ENCODE results near the gene HOXC11.

Gene HOXC11

GRCh38 chr12:54009171-54010052, 36.5 kb downstream of the HOXC11 start:
- DNase-seq (ENCODE audit: low spot score), result no peak

DNA sequence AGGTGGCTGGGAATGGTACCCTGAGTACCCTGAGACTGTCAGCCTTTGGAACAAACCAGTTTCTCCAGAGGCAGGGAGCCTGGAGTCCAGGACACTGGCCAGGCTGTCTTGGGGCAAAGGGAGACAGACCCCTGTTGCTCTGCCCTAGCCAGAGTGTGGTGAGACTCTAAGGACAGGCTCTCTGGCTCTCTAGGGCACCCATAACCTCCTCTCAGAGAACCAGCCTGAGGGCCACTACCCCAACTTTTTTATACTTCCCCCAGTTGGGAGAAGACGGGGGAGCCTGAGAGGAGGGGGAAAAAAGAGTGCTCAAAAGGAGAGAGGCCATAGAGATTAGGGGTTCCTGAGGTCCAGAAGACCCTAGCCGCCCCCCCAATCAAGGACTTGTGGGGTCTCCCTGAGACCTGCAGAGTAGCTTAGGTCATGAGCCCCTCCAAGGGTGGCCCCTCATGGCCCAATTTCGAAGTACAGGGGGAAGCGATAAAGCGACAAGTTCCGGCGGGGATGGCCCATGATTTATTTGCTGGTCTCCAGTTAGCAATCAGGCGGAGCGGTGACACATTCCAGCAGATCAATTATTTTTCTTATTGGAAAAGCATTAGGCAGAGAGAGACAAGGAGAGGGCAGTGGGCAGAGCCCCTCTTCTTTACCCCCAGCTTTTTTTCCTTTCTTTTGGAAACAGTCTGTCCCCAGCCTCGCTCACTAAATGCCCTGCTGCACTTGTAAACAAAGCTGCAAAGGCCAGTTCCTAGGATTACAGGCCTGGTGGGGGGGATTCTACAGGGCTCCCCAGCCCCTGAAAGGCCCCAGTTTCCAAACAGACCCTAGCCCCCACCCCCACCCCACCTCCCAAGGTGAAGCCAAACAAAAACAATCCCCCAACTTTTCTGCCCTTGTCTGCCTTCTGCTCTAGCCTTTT, 37.4 kb downstream of the HOXC11 start:
- no peak for DNase-seq (ENCODE audit: low spot score)

- no peak for DNase-seq (ENCODE audit: low spot score)
Observed at GRCh38 chr12:54010972-54011664, 38.2 kb downstream of the HOXC11 start.

DNA sequence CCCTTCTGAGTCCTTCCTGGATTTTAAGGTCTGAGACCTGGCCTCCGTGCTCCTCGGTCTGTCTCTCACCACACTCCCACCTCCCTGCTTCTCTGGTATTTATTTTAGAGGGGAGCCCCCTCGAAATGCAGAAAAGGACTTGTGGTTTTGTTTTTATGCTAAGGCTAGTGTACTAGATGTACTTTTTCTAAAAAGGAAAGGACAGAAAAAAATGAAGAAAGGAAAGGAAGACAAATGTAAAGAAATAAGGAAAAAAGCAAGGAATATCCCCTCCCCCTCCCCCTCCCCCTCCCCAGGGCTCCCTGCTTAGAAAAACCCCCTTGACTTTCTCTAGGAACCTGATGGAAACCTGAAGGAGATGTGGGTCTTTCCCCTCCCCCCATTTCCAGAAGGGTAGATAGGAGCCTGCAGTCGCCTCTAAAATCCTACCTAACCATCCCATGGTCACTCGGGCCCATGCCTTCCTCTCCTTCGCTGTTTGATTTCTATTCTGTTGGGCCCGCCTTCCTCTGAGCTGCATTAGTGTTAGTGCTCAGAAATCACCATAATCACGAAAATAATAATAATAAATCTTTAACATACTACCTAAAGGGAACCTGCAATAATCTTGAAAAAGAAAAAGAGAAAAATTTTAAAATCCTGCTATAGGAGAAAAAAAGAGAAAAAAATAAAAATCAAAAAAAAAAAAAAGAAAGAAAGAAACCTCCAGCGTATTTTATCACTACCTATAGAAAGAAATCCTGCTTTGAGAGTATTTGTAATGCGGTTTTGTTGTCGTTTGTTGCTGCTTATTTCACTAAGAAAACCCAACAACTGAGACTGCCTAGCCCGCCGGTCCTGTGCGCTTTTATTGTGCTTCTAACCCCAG, 39.0 kb downstream of the HOXC11 start:
- no peak for DNase-seq (ENCODE audit: low spot score)

- no peak for DNase-seq (ENCODE audit: low spot score)
Observed at GRCh38 chr12:54012631-54013409, 39.9 kb downstream of the HOXC11 start.

- DNase-seq (ENCODE audit: low spot score), result no peak
Observed at GRCh38 chr12:54014377-54015017, 41.6 kb downstream of the HOXC11 start.

GRCh38 chr12:54015018-54015931, 42.3 kb downstream of the HOXC11 start:
- no peak for DNase-seq (ENCODE audit: low spot score)

DNA sequence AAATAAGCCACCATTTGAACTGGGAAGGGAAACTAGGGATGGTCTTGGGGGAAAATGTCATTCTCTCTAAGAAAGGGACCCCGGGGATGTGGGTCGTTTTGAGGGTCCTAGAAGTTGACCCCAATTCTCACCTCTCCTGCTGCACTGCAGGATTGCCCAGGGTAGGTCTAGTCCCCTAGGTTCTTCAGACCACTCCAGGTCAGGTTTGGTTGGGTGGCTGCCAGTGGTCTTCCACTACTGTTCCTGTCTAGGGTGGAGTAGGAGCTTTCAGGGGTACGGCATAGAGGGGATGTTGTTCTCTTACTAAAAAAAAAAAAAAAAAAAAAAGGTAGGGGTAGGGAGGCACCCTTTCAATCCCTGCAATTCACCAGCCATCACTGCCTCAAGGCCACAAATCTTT, 43.1 kb downstream of the HOXC11 start:
- no peak for DNase-seq (ENCODE audit: low spot score)

DNA sequence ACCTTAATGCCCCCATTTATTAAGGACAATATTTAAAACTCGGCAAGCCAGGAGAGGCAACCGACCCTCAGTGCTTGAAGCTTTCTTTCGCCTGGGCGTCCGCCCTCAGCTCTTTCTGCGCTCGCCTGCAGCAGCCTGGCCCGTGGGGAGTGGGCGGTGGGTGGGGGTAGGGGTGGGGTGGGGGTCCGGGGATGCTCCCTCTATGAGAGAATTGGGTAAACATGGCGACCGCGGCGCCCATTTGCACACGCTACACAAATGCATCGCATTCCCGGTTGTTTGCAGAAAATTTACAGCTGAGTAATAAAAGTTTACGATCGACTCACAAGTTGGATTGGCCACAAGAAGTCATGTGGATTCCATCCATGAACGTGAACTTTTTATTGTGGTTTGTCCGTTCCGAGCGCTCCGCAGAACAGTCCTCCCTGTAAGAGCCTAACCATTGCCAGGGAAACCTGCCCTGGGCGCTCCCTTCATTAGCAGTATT, 43.6 kb downstream of the HOXC11 start:
- DNase-seq (ENCODE audit: low spot score), result peak; percentile 81

GRCh38 chr12:54017027-54017788, 44.3 kb downstream of the HOXC11 start:
- peak; percentile 77 for DNase-seq (ENCODE audit: low spot score)

DNA sequence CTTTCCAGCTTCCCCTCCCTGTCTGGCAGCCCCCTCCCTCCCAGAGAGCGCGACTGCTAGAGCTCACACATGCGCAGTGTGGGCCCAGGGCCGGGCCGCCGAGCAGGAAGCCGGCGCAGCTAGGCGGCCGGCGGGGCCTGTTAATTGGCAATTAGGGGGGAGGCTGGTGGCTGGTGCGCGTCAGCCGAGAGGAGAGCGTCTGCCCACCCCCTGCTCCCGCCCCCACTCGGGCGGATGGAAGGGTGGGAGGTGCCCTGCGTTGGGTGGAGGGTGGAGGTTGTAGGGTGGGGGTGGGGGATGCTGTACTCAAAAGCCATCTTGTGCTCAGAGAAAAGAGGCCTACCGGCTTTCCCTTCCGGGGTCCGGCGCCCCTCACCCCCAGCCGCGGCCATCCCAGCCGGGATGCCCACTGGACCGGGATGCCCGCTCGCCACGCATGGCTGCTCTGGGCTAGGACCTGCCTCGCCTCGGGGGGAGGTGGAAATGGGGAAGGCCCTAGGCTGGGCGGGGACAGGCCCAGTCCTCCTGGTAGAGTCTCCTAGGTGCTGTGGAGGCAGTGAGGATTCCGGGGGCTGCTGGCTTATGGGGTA, 45.0 kb downstream of the HOXC11 start:
- DNase-seq (ENCODE audit: low spot score), result peak; percentile 88

GRCh38 chr12:54018468-54018984, 45.6 kb downstream of the HOXC11 start:
- DNase-seq (ENCODE audit: low spot score), result no peak

- no peak for DNase-seq (ENCODE audit: low spot score)
Observed at GRCh38 chr12:54019091-54019811, 46.3 kb downstream of the HOXC11 start.

DNA sequence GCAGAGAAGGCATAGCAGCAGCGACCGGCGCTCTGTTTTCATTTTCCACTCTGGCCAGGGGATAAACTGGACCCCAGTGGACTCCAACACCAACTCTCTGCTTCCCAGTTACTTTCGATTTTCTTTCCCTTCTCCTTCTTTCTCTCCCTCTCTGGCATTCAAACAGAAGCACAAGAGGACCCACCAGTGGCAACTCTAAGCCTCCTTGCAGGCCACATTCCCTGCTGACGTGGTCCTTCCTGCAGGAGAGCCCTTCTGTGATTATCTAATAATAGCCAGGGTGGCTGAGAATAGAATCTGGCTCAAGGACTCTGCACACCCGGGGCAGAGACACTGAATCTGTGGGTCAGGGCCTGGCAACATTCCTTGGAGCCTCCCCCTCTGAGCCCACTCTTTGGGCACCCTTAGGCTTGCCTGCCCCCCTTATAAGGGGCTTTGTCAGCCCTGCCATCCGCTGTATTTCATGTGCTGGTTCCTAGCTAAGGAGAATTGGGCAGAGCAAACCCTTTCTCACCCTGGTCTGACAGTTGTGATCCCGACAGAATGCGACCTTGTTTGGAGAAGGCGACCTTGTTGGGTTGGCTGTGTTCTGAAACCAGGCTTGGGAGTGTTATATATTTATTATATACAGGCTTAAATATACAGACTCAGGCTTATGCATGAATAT, 47.1 kb downstream of the HOXC11 start:
- no peak for DNase-seq (ENCODE audit: low spot score)

- no peak for DNase-seq (ENCODE audit: low spot score)
Observed at GRCh38 chr12:54020591-54021405, 47.9 kb downstream of the HOXC11 start.
